ENCODE data around the gene ACKR1. TPM values are rescaled to one million over a fixed set of nuclear protein-coding genes. Genes with fewer than 3 reads are reported as not detected.

Gene ACKR1
- total RNA-seq, 1 experiment from 2014 or later, result 0.63 TPM

DNA sequence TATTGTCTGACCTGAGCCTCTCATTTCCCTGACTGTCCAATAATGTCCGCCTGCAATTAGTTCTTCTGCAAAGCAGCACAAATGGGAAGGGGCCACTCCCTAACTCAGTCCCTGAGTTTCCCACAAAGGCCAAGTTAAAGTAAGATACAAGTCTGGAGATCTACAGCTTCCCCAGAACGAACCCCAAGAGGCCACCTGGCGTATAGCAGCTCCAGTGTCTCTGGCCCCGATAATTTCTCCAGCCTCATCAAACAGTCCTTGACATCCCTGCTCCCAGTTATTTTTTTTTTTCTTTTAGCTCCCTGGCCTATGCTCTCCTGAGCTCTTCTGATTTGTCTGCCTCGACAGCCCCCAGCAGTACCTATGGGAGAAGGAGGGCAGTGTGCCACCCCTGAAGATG, 8.1 kb upstream of the ACKR1 start:
- Mint-ChIP-seq H3K36me3 (no peaks in the 10 kb centered on the region), H3K4me3 (no peak overlapping the region), H3K4me1 (peaks cover 14% of the 10 kb centered on the region), H3K27ac (no peak overlapping the region), H3K27me3 (ENCODE audit: low read depth) (no peaks in the 10 kb centered on the region), H3K9me3 (no peaks in the 10 kb centered on the region)
- ATAC-seq, result peak; percentile 71
- DNase-seq (ENCODE audit: low spot score), result peak; percentile 41
- no peak for TF ChIP-seq ATF1 (CRISPR knock-in tag; IDR thresholded peaks at IDR 0.05)
- TF ChIP-seq ESRRA (CRISPR knock-in tag; IDR thresholded peaks at IDR 0.05; ENCODE audit: borderline replicate concordance), result no peak
- TF ChIP-seq, protein P1, sequence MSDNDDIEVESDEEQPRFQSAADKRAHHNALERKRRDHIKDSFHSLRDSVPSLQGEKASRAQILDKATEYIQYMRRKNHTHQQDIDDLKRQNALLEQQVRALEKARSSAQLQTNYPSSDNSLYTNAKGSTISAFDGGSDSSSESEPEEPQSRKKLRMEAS (CRISPR knock-in tag; IDR thresholded peaks at IDR 0.05), result no peak
- TF ChIP-seq ZNF232 (CRISPR knock-in tag; IDR thresholded peaks at IDR 0.05), result no peak
- TF ChIP-seq, protein P2, sequence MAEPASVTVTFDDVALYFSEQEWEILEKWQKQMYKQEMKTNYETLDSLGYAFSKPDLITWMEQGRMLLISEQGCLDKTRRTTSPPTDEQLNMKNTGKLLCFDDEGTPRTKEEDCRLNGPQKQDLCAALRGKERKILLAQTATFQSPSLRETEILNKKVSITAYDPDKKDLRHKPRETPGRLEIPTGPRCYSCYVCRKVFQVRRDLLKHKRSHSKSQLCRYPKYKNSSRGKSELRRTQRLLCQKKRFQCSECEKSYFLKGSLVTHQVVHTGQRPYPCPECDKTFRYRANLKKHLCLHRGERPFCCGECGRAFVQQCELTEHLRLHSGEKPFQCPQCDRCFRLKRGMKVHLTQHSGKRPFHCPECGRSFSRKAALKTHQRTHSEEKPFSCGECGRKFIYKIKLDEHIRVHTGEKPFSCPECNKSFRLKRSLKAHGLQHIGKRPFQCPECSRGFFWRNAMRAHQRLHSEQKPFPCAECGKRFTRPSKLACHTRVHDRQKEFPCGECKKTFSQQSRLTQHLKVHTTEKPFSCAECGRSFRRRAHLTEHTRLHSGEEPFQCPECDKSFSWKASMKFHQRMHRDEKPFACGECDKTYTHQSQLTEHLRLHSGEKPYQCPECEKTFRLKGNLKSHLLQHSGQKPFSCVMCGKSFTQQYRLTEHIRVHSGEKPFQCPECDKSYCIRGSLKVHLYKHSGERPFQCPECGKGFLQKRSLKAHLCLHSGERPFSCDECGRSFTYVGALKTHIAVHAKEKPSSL (CRISPR knock-in tag; conservative IDR thresholded peaks at IDR 0.05), result no peak
- TF ChIP-seq, protein P3, sequence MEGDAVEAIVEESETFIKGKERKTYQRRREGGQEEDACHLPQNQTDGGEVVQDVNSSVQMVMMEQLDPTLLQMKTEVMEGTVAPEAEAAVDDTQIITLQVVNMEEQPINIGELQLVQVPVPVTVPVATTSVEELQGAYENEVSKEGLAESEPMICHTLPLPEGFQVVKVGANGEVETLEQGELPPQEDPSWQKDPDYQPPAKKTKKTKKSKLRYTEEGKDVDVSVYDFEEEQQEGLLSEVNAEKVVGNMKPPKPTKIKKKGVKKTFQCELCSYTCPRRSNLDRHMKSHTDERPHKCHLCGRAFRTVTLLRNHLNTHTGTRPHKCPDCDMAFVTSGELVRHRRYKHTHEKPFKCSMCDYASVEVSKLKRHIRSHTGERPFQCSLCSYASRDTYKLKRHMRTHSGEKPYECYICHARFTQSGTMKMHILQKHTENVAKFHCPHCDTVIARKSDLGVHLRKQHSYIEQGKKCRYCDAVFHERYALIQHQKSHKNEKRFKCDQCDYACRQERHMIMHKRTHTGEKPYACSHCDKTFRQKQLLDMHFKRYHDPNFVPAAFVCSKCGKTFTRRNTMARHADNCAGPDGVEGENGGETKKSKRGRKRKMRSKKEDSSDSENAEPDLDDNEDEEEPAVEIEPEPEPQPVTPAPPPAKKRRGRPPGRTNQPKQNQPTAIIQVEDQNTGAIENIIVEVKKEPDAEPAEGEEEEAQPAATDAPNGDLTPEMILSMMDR (IDR thresholded peaks at IDR 0.05), result 0 out of 2 replicates have a peak, but pooled peaks have one; percentile 33
- TF ChIP-seq, protein P4, sequence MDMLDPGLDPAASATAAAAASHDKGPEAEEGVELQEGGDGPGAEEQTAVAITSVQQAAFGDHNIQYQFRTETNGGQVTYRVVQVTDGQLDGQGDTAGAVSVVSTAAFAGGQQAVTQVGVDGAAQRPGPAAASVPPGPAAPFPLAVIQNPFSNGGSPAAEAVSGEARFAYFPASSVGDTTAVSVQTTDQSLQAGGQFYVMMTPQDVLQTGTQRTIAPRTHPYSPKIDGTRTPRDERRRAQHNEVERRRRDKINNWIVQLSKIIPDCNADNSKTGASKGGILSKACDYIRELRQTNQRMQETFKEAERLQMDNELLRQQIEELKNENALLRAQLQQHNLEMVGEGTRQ (CRISPR knock-in tag; IDR thresholded peaks at IDR 0.05), result no peak
- TF ChIP-seq ZNF317 (CRISPR knock-in tag; IDR thresholded peaks at IDR 0.05; ENCODE audit: borderline replicate concordance, low read depth), result peak; percentile 89
- TF ChIP-seq, protein P5, sequence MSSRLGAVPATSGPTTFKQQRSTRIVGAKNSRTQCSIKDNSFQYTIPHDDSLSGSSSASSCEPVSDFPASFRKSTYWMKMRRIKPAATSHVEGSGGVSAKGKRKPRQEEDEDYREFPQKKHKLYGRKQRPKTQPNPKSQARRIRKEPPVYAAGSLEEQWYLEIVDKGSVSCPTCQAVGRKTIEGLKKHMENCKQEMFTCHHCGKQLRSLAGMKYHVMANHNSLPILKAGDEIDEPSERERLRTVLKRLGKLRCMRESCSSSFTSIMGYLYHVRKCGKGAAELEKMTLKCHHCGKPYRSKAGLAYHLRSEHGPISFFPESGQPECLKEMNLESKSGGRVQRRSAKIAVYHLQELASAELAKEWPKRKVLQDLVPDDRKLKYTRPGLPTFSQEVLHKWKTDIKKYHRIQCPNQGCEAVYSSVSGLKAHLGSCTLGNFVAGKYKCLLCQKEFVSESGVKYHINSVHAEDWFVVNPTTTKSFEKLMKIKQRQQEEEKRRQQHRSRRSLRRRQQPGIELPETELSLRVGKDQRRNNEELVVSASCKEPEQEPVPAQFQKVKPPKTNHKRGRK (CRISPR knock-in tag; IDR thresholded peaks at IDR 0.05; ENCODE audit: borderline replicate concordance), result no peak
- TF ChIP-seq ZNF263 (CRISPR knock-in tag; IDR thresholded peaks at IDR 0.05; ENCODE audit: low read depth), result no peak
- no peak for TF ChIP-seq EMX1 (CRISPR knock-in tag; IDR thresholded peaks at IDR 0.05)
- no peak for TF ChIP-seq IRF2 (CRISPR knock-in tag; IDR thresholded peaks at IDR 0.05; ENCODE audit: borderline replicate concordance, low read depth)
- no peak for TF ChIP-seq MXD4 (CRISPR knock-in tag; IDR thresholded peaks at IDR 0.05; ENCODE audit: borderline replicate concordance)
- TF ChIP-seq, protein P6, sequence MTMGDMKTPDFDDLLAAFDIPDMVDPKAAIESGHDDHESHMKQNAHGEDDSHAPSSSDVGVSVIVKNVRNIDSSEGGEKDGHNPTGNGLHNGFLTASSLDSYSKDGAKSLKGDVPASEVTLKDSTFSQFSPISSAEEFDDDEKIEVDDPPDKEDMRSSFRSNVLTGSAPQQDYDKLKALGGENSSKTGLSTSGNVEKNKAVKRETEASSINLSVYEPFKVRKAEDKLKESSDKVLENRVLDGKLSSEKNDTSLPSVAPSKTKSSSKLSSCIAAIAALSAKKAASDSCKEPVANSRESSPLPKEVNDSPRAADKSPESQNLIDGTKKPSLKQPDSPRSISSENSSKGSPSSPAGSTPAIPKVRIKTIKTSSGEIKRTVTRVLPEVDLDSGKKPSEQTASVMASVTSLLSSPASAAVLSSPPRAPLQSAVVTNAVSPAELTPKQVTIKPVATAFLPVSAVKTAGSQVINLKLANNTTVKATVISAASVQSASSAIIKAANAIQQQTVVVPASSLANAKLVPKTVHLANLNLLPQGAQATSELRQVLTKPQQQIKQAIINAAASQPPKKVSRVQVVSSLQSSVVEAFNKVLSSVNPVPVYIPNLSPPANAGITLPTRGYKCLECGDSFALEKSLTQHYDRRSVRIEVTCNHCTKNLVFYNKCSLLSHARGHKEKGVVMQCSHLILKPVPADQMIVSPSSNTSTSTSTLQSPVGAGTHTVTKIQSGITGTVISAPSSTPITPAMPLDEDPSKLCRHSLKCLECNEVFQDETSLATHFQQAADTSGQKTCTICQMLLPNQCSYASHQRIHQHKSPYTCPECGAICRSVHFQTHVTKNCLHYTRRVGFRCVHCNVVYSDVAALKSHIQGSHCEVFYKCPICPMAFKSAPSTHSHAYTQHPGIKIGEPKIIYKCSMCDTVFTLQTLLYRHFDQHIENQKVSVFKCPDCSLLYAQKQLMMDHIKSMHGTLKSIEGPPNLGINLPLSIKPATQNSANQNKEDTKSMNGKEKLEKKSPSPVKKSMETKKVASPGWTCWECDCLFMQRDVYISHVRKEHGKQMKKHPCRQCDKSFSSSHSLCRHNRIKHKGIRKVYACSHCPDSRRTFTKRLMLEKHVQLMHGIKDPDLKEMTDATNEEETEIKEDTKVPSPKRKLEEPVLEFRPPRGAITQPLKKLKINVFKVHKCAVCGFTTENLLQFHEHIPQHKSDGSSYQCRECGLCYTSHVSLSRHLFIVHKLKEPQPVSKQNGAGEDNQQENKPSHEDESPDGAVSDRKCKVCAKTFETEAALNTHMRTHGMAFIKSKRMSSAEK (CRISPR knock-in tag; IDR thresholded peaks at IDR 0.05; ENCODE audit: borderline replicate concordance), result no peak
- TF ChIP-seq ELF4 (CRISPR knock-in tag; IDR thresholded peaks at IDR 0.05; ENCODE audit: low read depth), result no peak
- no peak for TF ChIP-seq SP1 (CRISPR knock-in tag; conservative IDR thresholded peaks at IDR 0.05)
- CTCF ChIA-PET, result interaction anchor here (0.6 to 7.4 kb wide), 20 partner anchors 9 to 585 kb away, joined by 3 to 200 read pairs (median 6); partner anchors contain the start of gene ACKR1
- POLR2A ChIA-PET, result interaction anchor here (0.9 kb wide), 1 partner anchor 12 kb away, joined by 4 read pairs; no protein-coding TSS in a partner anchor
